GM19099 (cell line): ENCODE measurements around the gene SOHLH2.

Experiments used
- POLR2A ChIP-seq: IDR thresholded peaks from 3 replicates; pipeline ENCODE4 v1.6.1; 2011; ENCODE audit warnings: low read depth; ENCODE audit not compliant: insufficient read length; ENCODE audit errors: extremely low read depth

The SOHLH2 gene

DNA sequence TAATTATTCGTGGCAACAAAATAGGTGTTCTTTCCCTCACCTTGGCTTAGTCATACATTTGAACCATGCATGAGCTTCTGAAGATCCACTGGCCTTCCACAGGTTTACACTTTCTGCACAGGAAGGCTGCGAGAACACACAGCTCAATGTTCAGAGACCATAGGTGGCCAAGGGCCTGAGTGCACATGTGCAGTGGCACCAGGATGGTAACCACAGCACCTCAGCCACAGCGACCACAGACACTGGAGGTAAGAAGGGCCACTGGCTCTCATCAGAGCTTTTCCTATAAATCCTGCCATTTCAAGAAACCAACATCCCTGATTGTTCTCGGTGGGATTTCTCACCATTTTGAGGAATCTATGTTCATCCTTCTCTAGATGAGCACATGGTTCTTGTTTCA, 84.8 kb downstream of the SOHLH2 start:
- no peak for TF ChIP-seq POLR2A

DNA sequence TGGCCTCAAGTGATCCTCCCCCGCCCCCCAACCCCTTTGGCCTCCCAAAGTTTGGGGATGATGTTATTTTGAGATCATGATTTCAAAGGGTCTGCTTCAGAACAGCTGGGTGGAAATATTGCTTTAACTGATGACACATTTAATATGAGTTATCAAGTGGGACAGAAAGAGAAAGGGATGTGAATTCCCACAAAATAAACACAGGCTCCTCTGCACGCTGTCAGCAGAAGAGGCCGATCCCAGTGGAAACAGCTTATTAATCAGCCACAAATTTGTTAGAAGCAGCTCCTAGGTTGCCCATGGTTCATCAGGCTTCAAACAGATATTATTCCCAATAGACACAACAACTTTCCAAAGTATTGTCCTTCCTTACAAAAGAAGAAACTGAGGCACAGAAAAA, 87.9 kb downstream of the SOHLH2 start:
- no peak for TF ChIP-seq POLR2A

- no peak for TF ChIP-seq POLR2A
Measured at GRCh38 chr13:36125841-36126240, 88.5 kb downstream of the SOHLH2 start.

DNA sequence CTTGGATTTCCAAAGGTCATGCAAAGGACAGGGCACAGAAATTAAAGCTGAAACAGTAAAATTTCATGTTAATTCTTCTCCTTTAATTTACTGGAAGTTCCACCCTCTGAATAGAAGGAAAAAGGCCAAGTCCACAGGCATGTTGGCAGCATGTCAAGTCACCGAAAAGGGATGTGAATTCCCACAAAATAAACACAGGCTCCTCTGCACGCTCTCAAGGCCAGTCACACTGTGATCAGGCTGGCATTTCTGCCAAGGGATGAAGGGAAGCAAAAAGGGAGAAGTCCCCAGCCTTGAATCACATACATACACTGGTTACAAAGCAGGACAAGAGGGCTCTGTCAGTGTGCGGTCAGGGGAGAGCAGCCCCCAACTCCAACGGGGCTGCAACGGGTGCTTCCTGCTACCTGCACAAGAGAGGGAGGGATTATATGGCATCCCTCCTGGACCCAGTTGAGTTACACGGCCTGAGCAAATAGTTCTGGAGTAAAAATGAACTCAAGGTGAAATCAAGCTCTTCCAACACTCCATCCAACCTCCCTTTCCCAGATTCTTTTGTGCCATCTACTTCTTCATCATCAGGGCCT, 90.0 kb downstream of the SOHLH2 start:
- no peak for TF ChIP-seq POLR2A
